Sciatic nerve (tissue), 2 donors: ENCODE data around the gene KLHL29. TPM values are rescaled to one million over a fixed set of nuclear protein-coding genes. Genes with fewer than 3 reads are reported as not detected.

Experiments used
- ATAC-seq: fragments of 200-7000 bp; cut with Tn5 transposase; one replicate; pipeline ENCODE4 v1.9.1; 2020; ENCODE audit warnings: mild to moderate bottlenecking, moderate library complexity
- DNase-seq: peaks from one replicate; pipeline ENCODE4 v3.0.0-alpha.2; 2020; ENCODE audit warnings: low spot score
- intact Hi-C: fragments of 100-400 bp; cut with DNase I; formaldehyde crosslinking; loops from one replicate; pipeline ENCODE4 v1.14.2; 2022
- total RNA-seq: library from RNA; stranded (reverse); fragmentation: NEBNext Ultra II Directional; extraction: Animal tissue kit (Norgen Biotek cat#: 25700); gene quantifications from one replicate; pipeline ENCODE4 v1.2.1, GENCODE V29; 2021
- donor health status: DM: no; HTN: no; CAD: no.
- donor health status: DM: no; HTN: no; CAD: no.

The KLHL29 gene
- total RNA-seq, 1 donor from 2014 or later = 31.7 TPM

- no peak for DNase-seq
- intact Hi-C loops = no loop called here
- ATAC-seq = no peak
Observed at GRCh38 chr2:23418056-23418455, 33.1 kb downstream of the KLHL29 start.

GRCh38 chr2:23418461-23418911 is 33.5 kb downstream of the KLHL29 start:
- intact Hi-C loops = no loop called here
- no peak for DNase-seq
- no peak for ATAC-seq

DNA sequence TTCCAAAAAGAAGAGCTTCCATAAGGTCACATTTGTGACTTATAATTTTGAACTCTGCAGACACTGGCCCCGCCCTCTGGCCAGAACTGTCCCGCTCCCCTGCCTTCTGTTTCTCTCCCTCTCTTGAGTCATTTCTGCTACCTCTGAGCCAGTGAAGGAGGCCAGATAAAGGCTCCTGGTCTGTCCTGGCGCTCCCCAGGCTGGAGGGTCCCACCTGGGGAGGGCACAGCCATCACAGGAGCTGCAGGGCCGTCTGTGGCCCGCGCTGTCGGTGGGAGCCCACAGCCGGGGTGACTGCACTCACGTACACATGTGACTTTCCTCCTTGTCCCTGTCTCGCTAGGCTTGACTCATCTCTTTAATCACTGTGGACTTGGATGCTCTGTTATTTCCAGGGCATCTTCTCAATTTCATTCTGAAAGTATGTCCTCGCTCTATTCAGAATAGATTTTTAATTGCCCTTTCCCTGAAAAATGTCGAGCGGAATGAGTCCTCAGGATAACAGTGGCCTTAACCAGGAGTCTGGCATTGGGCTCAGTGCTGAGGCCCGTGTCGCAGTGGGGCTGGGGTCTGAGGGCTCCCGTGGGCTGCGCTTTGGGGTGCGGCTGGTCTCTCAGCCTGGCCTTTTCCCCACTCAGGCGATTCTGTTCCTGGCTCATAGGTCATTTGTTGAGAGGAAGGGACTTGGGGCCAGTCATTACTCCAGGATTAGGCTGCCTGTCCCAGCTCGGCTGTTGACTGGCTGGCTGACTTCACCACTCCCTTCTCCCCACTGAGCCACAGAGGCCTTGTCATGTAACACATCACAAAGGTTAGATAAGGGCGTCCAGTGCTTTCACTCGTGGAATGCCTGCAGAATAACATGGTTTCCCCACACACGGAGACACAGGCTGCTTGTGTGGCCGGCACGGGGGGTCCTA is 34.5 kb downstream of the KLHL29 start:
- intact Hi-C loops = no loop called here
- ATAC-seq = peak; percentile 63
- DNase-seq = no peak

DNA sequence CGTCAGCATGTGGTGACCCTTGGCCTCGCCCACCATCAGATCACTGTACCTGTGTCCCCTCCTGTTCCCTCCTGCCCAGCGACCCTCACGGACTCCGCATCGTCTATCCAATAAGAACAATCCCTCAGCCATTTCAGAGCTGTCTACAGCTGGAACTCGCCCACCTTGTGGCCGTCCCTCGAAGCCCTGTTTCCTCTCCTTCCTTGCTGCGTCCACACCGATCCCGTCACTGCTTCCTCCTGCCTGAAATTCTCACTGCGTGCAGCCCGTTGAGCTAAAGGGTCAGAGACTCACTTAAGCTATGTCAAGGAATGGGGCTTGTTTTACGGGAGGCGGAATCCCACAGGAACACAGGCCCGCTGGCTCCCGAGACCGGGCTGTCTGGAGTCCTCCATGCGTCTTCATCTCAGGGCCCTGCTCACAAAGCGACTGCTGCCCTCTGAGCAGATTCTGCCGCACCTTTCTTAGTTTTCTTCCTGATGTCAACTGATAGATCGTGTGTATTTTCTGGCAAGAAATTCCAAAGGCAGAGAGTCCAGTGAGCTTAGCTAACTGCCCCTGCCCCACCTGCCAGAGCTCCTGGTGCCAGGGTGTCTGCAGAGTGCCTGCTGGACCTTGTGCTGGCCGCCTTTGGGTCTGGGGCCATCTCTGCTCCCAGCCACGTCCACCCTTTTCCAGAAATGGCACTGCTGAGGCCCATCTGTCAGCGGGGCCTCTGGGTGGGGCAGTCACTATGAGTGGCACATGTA is 35.3 kb downstream of the KLHL29 start:
- DNase-seq (peak; percentile 47), ATAC-seq (no peak)
- intact Hi-C loops = no loop called here

DNA sequence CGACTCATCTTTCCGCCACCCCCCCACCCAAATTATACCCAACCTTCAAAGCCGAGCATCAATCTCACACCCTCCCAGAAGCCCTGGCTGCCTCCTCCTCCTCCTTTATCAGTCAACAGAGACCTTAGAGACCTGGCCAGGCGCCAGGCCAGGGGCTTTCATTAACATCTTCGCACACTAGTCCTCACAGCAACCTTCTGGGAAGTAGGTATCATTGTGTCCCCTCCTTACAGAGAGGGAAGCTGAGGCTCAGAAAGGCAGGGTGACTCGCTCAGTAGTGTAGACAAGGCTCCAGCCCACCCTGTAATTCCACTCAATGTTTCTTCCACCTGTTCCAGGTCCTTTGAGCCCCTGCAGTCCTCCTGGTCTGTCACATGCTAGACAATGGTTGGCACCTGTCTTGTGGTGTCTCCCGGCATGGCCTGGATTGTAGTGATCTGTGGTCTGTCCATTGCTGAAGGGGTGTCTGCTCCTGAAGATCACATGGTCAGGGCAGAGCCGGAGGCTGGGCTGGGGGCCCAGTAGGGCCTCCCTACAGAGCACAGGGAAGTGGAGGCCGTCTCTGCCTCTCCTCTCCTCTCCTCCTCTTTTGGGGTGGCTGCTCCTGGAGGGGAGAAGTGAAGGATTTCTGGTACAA is 36.0 kb downstream of the KLHL29 start:
- ATAC-seq (no peak), DNase-seq (peak; percentile 22)
- intact Hi-C loops = no loop called here

DNA sequence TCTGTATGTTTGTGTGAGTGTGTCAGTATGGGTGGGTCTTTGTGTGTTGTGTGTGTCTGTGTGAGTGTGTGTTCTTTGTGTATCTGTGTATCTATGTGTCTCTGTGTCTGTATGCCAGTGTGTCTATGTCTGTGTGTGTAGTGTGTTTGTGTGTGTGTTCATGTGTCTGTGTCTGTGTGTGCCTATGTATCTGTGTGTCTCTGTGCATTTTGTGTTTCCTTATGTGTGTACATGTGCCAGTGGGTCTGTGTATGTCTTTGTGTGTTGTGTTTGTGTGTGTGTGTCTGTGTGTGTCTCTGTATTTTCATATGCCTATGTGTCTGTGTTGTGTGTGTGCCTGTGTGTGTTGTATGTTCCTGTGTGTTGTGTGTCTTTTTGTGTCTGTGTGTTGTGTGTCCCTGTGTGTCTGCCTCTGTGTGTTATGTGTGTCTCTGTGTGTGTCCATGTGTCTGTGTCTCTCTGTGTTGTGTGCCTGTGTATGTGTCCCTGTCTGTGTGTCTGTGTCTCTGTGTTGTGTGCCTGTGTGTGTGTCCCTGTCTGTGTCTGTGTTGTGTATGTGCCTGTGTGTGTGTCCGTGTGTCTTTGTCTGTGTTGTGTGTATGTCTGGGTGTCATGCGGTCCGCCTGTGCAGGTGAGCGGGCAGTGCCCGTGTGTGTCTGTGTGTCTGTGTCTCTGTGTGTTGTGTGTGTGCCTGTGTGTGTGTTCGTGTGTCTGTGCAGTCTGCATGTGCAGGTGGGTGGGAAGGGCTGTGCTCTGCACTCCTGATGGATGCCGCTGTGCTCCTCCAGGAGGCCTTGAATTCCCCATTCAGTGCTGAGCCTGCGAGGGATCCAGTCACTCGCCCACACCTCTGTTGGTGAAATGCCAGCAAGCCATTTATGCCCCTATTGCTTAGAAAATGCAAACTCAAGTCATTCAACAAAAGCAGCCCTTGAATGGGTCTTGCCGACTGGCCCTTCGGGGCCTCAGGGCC is 37.4 kb downstream of the KLHL29 start:
- intact Hi-C loops = no loop called here
- ATAC-seq = peak; percentile 12
- peak; percentile 77 for DNase-seq

DNA sequence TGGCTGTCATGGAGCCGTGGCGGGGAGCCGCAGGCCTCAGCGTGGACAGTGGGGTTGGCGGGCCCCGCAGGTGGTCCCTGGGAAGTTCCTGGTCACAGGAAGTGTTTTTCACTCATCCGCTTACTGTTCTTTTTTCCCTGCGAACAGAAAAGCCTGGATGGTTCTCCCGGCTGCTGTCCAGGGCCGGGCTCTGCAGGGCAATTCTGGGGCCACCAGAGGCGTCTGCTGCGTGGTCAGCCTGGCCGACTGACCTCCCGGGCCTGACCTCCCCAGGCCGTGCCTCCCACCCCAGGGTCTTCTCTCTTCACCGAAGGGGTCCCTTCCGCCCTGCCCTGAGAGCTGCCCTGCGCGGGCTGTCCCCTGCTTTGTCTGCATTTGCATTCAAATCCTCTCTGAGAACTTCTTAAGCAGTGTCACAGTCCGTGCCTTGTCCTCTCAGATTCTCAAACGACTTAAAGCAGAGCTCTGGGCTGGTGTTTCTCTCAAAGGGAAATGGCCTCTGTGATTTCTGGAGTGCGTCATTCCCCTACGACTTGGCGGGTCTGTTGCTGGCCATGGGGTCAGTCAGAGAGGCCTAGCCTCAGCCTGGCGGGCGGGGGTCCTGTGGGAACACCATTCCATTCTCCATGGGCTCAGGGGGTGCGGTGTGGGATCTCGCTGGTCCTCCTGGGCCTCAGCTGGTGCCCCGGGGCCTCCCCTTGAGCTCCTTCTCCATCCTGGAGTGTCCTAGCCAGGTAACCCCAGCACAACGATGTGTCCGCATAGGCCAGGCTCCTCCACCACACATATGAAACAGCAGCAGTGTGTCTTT is 38.3 kb downstream of the KLHL29 start:
- no peak for DNase-seq
- intact Hi-C loops = no loop called here
- no peak for ATAC-seq

GRCh38 chr2:23423873-23424680 is 39.1 kb downstream of the KLHL29 start:
- intact Hi-C loops = no loop called here
- DNase-seq (no peak), ATAC-seq (no peak)

DNA sequence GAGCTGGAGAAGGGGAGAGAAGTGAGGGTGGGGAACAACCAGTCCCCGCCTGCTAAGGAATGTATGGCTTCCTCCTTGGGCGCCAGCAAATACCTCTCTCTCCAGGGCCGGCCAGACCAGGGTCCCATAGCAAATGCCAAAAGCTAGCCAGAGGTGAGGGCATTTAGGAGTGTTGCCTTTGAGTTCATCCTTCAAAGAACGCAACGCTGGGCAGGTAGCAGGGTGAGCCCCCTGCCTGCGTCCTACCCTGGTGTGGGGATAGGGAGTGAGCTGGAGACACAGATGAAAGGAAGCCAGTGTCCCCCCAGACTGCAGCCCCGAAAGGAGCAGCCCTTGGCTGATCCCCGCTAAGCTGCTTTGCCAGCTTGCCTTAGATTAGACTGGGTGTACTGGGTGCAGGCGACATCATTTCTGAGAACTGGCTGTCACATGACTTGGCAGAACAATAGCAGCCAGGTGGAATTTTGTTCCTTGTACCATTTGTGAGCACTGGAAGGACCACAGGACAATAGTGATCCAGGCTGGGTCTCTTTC is 40.4 kb downstream of the KLHL29 start:
- intact Hi-C loops = no loop called here
- DNase-seq (no peak), ATAC-seq (peak; percentile 22)

GRCh38 chr2:23425885-23426262 is 40.9 kb downstream of the KLHL29 start:
- intact Hi-C loops = no loop called here
- ATAC-seq = peak; percentile 8
- no peak for DNase-seq

DNA sequence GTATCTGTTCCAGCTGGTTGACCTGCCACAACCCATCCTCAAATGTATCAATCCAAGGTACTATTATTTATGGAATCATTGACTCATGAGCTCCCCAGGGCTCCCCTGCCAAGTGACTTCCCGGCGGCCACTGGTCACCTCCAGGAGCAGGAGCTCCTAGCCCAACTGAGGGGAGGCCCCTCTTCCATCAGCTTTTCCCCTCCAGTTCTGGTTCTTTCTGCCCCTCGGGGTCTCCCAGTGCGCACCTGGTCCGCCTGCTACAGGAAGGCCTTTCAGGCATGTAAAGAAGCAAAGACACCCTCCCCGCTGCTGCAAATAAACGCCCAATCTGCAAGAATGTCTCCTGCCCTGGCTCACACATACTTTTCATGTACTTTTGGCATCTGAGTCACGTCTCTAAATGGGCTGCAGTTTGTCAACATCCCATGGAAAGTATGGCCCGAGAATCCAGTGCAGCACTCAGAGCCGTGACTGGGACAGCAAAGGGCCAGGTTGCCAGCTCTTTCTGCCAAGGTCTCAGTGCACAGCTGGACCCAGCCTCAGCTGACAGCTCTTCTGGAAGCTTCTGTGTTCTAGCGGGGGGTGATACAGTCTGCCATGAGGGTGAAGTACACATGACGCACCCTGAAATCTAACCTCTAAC is 41.4 kb downstream of the KLHL29 start:
- peak; percentile 50 for ATAC-seq
- no peak for DNase-seq
- intact Hi-C loops = no loop called here

DNA sequence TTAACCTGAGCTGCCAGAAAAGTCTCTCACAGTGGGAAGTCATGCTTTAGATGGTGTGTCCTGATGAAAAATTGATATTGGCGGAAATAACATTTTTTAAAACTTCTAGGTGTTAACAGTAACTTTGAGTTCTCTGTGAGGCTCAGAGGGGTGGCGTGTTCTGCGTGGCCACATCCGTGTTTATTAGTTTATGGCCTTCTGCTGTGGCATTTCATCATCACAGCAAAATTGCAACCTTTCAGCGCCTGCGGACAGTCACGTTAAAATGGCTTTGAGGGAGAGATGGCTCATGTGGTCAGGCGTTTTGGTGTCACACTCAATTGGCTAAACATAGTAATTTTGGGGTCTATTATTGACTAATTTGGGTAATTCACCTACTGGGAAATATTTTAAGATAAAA is 42.4 kb downstream of the KLHL29 start:
- DNase-seq (no peak), ATAC-seq (no peak)
- intact Hi-C loops = no loop called here

DNA sequence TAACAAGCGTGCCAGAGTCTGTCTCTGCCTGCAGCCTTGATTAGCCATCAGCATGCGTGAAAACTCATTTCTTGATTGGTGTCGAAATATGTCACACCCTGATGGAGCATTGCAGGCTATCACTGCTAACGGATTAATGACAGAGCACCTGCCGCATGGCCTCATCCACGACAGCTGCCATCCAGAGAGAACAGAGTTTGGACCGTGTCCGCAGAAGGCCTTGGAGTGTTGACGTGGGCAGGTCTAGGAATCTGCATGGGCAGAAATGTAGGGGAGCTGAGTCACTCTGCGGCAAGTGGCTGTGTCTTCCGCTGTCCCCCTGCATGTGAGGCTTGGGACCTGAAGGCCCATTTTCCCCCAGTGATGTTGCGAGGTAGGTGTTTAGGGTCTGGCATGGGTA is 43.0 kb downstream of the KLHL29 start:
- intact Hi-C loops = no loop called here
- ATAC-seq (no peak), DNase-seq (no peak)

GRCh38 chr2:23429036-23429435 is 44.1 kb downstream of the KLHL29 start:
- intact Hi-C loops = no loop called here
- ATAC-seq = no peak
- no peak for DNase-seq

- ATAC-seq = no peak
- intact Hi-C loops = no loop called here
- DNase-seq = no peak
Observed at GRCh38 chr2:23430263-23430662, 45.3 kb downstream of the KLHL29 start.

- DNase-seq (no peak), ATAC-seq (no peak)
- intact Hi-C loops = no loop called here
Observed at GRCh38 chr2:23432531-23432930, 47.6 kb downstream of the KLHL29 start.
